ENCODE results near the gene NPB. TPM values are rescaled to one million over a fixed set of nuclear protein-coding genes. Genes with fewer than 3 reads are reported as not detected.

Gene NPB
- total and polyA plus RNA-seq, 2 donors (not counting 1 experiment from before 2014, with no cell fraction given), result 0.44 TPM; not detected in 1

GRCh38 chr17:81914103-81914850 is 12.2 kb downstream of the NPB start:
- no peak for TF ChIP-seq CTCF (IDR thresholded peaks at IDR 0.05)
- TF ChIP-seq EZH2 (IDR thresholded peaks at IDR 0.05; ENCODE audit: borderline replicate concordance, insufficient read depth, low read depth, low read length, poor library complexity, severe bottlenecking), result no peak
- peaks cover 68% of the 10 kb centered on the region for H4K20me1 ChIP-seq (ENCODE audit: control insufficient read depth, insufficient read depth, low read length, poor library complexity, severe bottlenecking)
- no peaks in the 10 kb centered on the region for H3K27me3 Mint-ChIP-seq
- WGBS (ENCODE audit: insufficient coverage), result 97% methylated on average over 31 of the region's 36 CpGs
- H3K4me3 ChIP-seq (ENCODE audit: control extremely low read depth in 1 of 5, extremely low read depth in 1 of 5, insufficient read depth in 1 of 5, low read depth in 2 of 5, low read length in 4 of 5), result no peak overlapping the region
- no peaks in the 10 kb centered on the region for H3K27me3 ChIP-seq (replicated peaks in 1 of 4; ENCODE audit: control extremely low read depth in 1 of 4, control insufficient read depth in 3 of 4, insufficient read depth in 4 of 4, low read length in 3 of 4)
- no peak overlapping the region for H3K27ac ChIP-seq (ENCODE audit: low read length in 2 of 2)
- no peak overlapping the region for H2AFZ ChIP-seq (ENCODE audit: insufficient read depth, low read depth, low read length, poor library complexity, severe bottlenecking)
- H3K36me3 ChIP-seq (replicated peaks in 1 of 2; ENCODE audit: control extremely low read depth in 1 of 2, control insufficient read depth in 1 of 2, extremely low read depth in 1 of 2, insufficient read depth in 2 of 2, low read length in 1 of 2), result peaks cover 0 to 38% of the 10 kb centered on the region in 2 experiments
- peaks cover 35% of the 10 kb centered on the region for H3K4me1 Mint-ChIP-seq
- H3K4me2 ChIP-seq (replicated peaks; ENCODE audit: low read depth, low read length, poor library complexity, severe bottlenecking), result no peak overlapping the region
- peaks cover 0 to 3% (median 0%) of the 10 kb centered on the region in 3 donors for H3K9me3 ChIP-seq (ENCODE audit: control extremely low read depth in 1 of 3, control insufficient read depth in 2 of 3, insufficient read depth in 1 of 3, low read length in 2 of 3)
- peaks cover 22 to 36% of the 10 kb centered on the region in 2 donors for H3K4me1 ChIP-seq (ENCODE audit: control insufficient read depth in 2 of 2, insufficient read depth in 2 of 2, low read length in 2 of 2)
- H3K9ac ChIP-seq (ENCODE audit: low read length), result no peak overlapping the region
- H3K9me3 Mint-ChIP-seq (ENCODE audit: insufficient read depth), result no peaks in the 10 kb centered on the region
- intact Hi-C loops (cut with micrococcal nuclease), result no loop called here
- no peak overlapping the region for H3K27ac Mint-ChIP-seq
- ChIA-PET POLR2A (no interaction called here), CTCF (interaction anchor here (1.7 kb wide), 1 partner anchor 44 kb away, joined by 4 read pairs; no protein-coding TSS in a partner anchor)
- DNase-seq (no peak), ATAC-seq (ENCODE audit: low read depth) (no peak)
- no peak overlapping the region for H3K4me3 Mint-ChIP-seq
- peaks cover 57% of the 10 kb centered on the region for H3K79me2 ChIP-seq (ENCODE audit: control insufficient read depth, insufficient read depth, low read length)

- Histone ChIP-seq H3K4me2 (replicated peaks; ENCODE audit: low read depth, low read length, poor library complexity, severe bottlenecking) (no peak overlapping the region), H2AFZ (ENCODE audit: insufficient read depth, low read depth, low read length, poor library complexity, severe bottlenecking) (no peak overlapping the region), H3K4me3 (ENCODE audit: control extremely low read depth in 1 of 5, extremely low read depth in 1 of 5, insufficient read depth in 1 of 5, low read depth in 2 of 5, low read length in 4 of 5) (no peak overlapping the region), H3K27ac (ENCODE audit: low read length in 2 of 2) (no peak overlapping the region), H3K79me2 (ENCODE audit: control insufficient read depth, insufficient read depth, low read length) (peaks cover 57% of the 10 kb centered on the region), H3K4me1 (ENCODE audit: control insufficient read depth in 2 of 2, insufficient read depth in 2 of 2, low read length in 2 of 2) (peaks cover 20 to 32% of the 10 kb centered on the region in 2 donors), H3K36me3 (replicated peaks in 1 of 2; ENCODE audit: control extremely low read depth in 1 of 2, control insufficient read depth in 1 of 2, extremely low read depth in 1 of 2, insufficient read depth in 2 of 2, low read length in 1 of 2) (peaks cover 0 to 39% of the 10 kb centered on the region in 2 experiments), H3K9ac (ENCODE audit: low read length) (no peak overlapping the region), H3K9me3 (ENCODE audit: control extremely low read depth in 1 of 3, control insufficient read depth in 2 of 3, insufficient read depth in 1 of 3, low read length in 2 of 3) (peaks cover 0 to 3% (median 0%) of the 10 kb centered on the region in 3 donors), H3K27me3 (replicated peaks in 1 of 4; ENCODE audit: control extremely low read depth in 1 of 4, control insufficient read depth in 3 of 4, insufficient read depth in 4 of 4, low read length in 3 of 4) (no peaks in the 10 kb centered on the region), H4K20me1 (ENCODE audit: control insufficient read depth, insufficient read depth, low read length, poor library complexity, severe bottlenecking) (peaks cover 57% of the 10 kb centered on the region)
- H3K27me3 Mint-ChIP-seq, result no peaks in the 10 kb centered on the region
- 98% methylated on average over 12 of the region's 12 CpGs for WGBS (ENCODE audit: insufficient coverage)
- no peak overlapping the region for H3K27ac Mint-ChIP-seq
- H3K4me3 Mint-ChIP-seq, result no peak overlapping the region
- H3K9me3 Mint-ChIP-seq (ENCODE audit: insufficient read depth), result no peaks in the 10 kb centered on the region
- ATAC-seq (ENCODE audit: low read depth) (no peak), DNase-seq (no peak)
- ChIA-PET CTCF (no interaction called here), POLR2A (no interaction called here)
- peaks cover 31% of the 10 kb centered on the region for H3K4me1 Mint-ChIP-seq
- TF ChIP-seq CTCF (IDR thresholded peaks at IDR 0.05) (no peak), EZH2 (IDR thresholded peaks at IDR 0.05; ENCODE audit: borderline replicate concordance, insufficient read depth, low read depth, low read length, poor library complexity, severe bottlenecking) (no peak)
- intact Hi-C loops (cut with micrococcal nuclease), result no loop called here
These were observed 13.3 kb downstream of the NPB start for GRCh38 chr17:81915331-81915730.

All from B cell (primary cell).